Muscle of leg (tissue), 11 donors: ENCODE results near the gene TRIM44. TPM values are rescaled to one million over a fixed set of nuclear protein-coding genes. Genes with fewer than 3 reads are reported as not detected.
"Not testable (repeated sequence)": the region's sequence is repeated elsewhere in the genome, so short reads cannot be mapped to it uniquely, and the experiment has no call there.

Source experiments
- DNase-seq: peaks from one replicate; pipeline ENCODE4 v3.0.0; 2013
- H3K27ac ChIP-seq: one replicate; pipeline ENCODE4 v1.5.1; 2013; ENCODE audit warnings: mild to moderate bottlenecking, low read length, control low read depth
- H3K27me3 ChIP-seq: one replicate; pipeline ENCODE4 v1.6.1; 2013; ENCODE audit warnings: low read length; ENCODE audit not compliant: control insufficient read depth, insufficient read depth
- H3K36me3 ChIP-seq: one replicate; pipeline ENCODE4 v1.6.1; 2013; ENCODE audit warnings: low read length; ENCODE audit not compliant: control insufficient read depth, insufficient read depth
- H3K4me1 ChIP-seq: one replicate; pipeline ENCODE4 v1.6.1; 2013; ENCODE audit warnings: low read length; ENCODE audit not compliant: control insufficient read depth, insufficient read depth
- H3K4me3 ChIP-seq: one replicate; pipeline ENCODE4 v1.5.1; 2013; ENCODE audit warnings: low read length, control low read depth
- H3K9me3 ChIP-seq: replicated peaks from 2 replicates; pipeline ENCODE4 v1.6.1; 2013; ENCODE audit warnings: low read depth, low read length; ENCODE audit not compliant: control insufficient read depth
- WGBS: methylation state at CpG from one replicate; pipeline ENCODE4 v1.1.5; 2013; ENCODE audit warnings: missing lambda C conversion rate; ENCODE audit not compliant: insufficient coverage; 5-methylcytosine and 5-hydroxymethylcytosine counted together
- polyA plus RNA-seq, 8 donors: library from polyadenylated mRNA; unstranded; fragments of 120-200 nt; gene quantifications; one replicate each; pipeline versions ENCODE4 v1.2.1 to v1.2.3, GENCODE V29; 2013; ENCODE audit warnings: inconsistent platforms in 1 of 8, low replicate concordance in 1 of 8; ENCODE audit not compliant: insufficient read length in 8 of 8, insufficient read depth in 1 of 8
- total RNA-seq: library from RNA; stranded (reverse); fragments of 120-200 nt; gene quantifications from one replicate; pipeline ENCODE4 v1.2.4, GENCODE V29; 2013

The TRIM44 gene
- total and polyA plus RNA-seq, 9 donors: 20.0 to 50.2 (median 37.3) TPM

DNA sequence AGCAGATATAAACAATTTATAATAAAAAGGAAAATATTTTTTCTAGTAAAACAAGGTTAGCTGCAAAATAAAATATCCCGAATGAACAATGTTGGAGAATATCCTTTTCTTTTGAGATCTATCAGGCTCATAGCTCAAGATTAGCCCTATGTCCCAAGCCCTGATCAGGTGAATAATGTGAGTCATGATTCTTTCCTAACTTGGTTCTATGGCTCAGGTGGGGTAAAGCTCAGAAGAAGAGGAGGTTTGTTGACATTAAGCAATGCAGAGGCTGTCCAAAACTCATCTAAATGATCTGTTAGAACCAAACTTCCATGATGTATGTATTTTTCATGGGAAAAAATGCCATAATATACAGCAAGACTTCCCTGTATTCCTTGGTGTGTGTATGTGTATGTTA, 86.1 kb downstream of the TRIM44 start:
- Histone ChIP-seq H3K36me3 (peaks cover 6% of the 10 kb centered on the region), H3K4me1 (no peaks in the 10 kb centered on the region), H3K27ac (no peak overlapping the region), H3K4me3 (no peak overlapping the region), H3K9me3 (no peaks in the 10 kb centered on the region), H3K27me3 (no peaks in the 10 kb centered on the region)
- DNase-seq: no peak
- WGBS: no CpG with 5 or more reads among the region's 1 CpG

DNA sequence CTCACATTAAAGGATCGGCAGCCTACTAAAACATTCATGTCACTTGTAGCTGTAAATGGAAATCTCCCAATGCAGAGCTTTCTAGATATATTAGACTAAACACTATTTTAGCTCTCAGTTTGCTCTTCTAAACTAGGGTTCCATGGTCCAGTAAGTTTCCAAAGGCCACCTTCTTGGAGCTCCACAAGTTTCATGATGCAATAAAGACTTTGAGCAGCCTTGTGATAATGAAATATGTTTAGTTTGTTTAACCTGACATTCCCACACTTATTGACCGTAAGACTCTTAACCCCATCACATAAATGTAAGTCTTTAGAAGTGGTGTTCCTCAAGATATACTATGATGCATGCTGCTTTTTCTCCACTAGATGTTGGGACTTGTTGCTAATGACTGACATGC, 87.7 kb downstream of the TRIM44 start:
- Histone ChIP-seq H3K4me1 (no peaks in the 10 kb centered on the region), H3K27ac (no peak overlapping the region), H3K36me3 (peaks cover 8% of the 10 kb centered on the region), H3K4me3 (no peak overlapping the region), H3K27me3 (no peaks in the 10 kb centered on the region), H3K9me3 (no peaks in the 10 kb centered on the region)
- 100% methylated on average over 1 of the region's 2 CpGs for WGBS
- no peak for DNase-seq

DNA sequence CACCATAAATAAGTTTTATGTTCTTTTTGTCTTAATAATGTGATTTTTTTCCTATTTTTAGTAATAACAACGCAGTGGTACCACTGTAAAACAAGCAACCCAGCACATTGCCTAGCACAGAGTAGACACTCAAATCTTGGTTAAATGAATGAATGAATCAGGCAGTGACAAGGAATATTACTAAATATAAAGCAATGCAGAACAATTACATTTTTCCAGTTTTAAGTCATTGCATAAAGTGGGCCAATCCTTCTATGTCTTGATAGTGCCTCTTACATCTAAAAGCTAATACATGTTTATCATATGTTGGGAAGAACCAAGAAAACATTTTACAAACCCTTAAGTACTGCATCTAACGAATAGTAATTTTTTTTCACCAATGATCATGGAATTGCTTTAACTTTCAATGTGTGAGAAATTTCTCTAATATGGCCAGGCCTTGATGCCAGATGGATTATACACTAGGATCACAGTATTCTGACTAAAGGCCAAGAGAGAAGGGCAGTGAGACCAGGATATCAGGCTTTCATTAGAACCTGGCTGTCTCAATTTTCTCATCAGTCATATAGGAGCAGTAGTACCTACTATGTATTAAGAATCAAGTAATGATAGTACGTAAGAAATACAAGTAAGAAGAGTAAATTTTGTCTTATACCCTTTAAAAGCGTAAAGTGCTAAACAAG, 88.5 kb downstream of the TRIM44 start:
- no CpG with 5 or more reads among the region's 4 CpGs for WGBS
- H3K36me3 ChIP-seq: peaks cover 8% of the 10 kb centered on the region
- H3K9me3 ChIP-seq: no peaks in the 10 kb centered on the region

DNA sequence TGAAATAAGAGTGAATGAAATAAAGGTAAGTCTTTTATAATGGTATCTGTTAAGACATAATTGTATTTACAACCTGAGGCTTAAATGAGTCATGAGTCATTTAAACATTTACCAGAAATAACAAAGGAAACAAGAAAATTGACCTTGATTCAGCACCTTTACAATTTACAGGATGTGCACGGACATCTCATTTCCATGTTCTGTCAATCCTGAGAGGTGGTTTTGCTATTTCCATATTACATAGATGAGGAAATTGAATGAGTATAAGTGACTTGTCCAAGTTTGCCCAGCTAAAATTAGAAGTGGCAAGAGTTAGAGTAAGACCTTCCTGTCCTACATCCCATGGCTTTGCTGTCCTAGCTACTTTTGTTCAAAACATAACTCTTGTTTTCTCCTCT, 89.1 kb downstream of the TRIM44 start:
- WGBS: no CpG with 5 or more reads among the region's 1 CpG

More for the DNA sequence above, 88.5 kb downstream of the TRIM44 start:
- no peaks in the 10 kb centered on the region for H3K4me1 ChIP-seq
- H3K27me3 ChIP-seq: no peaks in the 10 kb centered on the region
- H3K27ac ChIP-seq: no peak overlapping the region
- no peak for DNase-seq
- no peak overlapping the region for H3K4me3 ChIP-seq

DNA sequence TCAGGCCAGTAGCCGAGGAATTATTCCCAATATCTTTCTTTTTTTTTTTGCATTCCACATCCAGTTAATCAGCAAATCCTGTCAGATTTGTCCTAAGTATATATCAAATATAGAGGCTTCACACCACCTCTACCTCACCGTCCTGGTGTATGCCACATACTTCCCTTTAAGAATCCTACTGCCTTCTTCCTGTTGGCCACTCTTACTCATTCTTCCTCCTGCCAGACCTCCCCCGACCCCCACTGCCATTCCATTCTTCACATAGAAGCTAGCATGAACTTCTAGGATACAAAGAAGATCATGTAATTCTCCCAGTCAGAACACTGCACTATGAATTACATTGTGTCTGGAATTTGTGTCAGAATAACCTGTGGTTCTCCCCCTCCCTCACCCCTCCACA, 89.5 kb downstream of the TRIM44 start:
- 60% methylated on average over 1 of the region's 3 CpGs for WGBS
- Histone ChIP-seq H3K36me3 (peaks cover 8% of the 10 kb centered on the region), H3K4me1 (no peaks in the 10 kb centered on the region), H3K27ac (no peak overlapping the region), H3K4me3 (no peak overlapping the region), H3K9me3 (no peaks in the 10 kb centered on the region), H3K27me3 (no peaks in the 10 kb centered on the region)
- no peak for DNase-seq

More for the DNA sequence above, 89.1 kb downstream of the TRIM44 start:
- peaks cover 8% of the 10 kb centered on the region for H3K36me3 ChIP-seq
- no peak overlapping the region for H3K4me3 ChIP-seq
- H3K27ac ChIP-seq: no peak overlapping the region
- no peak for DNase-seq
- no peaks in the 10 kb centered on the region for H3K27me3 ChIP-seq
- H3K4me1 ChIP-seq: no peaks in the 10 kb centered on the region
- H3K9me3 ChIP-seq: no peaks in the 10 kb centered on the region

DNA sequence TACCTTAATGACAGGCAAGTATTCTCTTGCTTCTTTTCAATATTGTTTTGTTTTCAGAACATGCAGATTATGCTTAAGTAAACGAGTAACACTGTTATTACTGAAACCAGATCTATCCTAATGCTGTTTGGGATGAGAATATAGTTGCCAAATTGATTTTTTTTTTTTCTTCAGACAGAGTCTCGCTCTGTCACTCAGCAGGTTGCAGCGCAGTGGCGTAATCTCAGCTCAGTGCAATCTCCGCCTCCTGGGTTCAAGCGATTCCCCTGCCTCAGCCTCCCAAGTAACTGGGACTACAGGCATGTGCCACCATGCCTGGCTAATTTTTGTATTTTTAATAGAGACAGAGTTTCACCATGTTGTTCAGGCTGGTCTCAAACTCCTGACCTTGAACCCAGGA, 91.0 kb downstream of the TRIM44 start:
- not testable (repeated sequence) for H3K27ac ChIP-seq, H3K36me3 ChIP-seq, H3K9me3 ChIP-seq, H3K4me3 ChIP-seq, H3K27me3 ChIP-seq, DNase-seq, H3K4me1 ChIP-seq
- WGBS: 94% methylated on average over 3 of the region's 6 CpGs

DNA sequence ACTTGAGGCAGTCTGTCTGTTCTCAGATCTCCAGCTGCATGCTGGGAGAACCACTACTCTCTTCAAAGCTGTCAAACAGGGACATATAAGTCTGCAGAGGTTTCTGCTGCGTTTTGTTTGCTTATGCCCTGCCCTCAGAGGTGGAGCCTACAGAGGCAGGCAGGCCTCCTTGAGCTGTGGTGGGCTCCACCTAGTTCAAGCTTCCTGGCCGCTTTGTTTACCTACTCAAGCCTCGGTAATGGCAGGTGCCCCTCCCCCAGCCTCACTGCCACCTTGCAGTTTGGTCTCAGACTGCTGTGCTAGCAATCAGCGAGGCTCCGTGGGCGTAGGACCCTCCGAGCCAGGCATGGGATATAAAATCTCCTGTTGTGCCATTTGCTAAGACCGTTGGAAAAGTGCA, 97.4 kb downstream of the TRIM44 start:
- H3K4me1 ChIP-seq, H3K4me3 ChIP-seq, H3K9me3 ChIP-seq, DNase-seq, H3K27me3 ChIP-seq, H3K27ac ChIP-seq, H3K36me3 ChIP-seq: not testable (repeated sequence)
- WGBS: 53% methylated on average over 2 of the region's 8 CpGs

DNA sequence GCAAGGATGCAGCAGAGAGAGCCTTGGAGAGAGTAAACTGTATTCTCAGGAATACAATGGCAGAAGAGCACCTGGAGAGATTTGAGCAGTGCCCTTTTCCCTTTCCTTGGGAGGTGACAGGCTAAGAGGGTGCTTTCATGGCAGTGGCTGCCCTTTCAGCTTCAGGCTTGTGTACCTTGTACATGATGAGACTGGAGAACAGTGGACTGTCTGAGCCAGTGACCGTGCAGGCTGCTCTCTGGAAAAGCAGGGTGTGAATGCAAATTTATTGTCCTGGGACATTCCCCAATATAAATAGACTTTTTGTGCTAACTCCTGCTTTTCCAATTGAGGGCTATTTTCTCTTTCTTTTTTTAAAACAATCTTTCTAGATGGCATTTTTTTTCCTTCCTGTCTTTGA, 99.3 kb downstream of the TRIM44 start:
- peaks cover 2% of the 10 kb centered on the region for H3K4me1 ChIP-seq
- DNase-seq: no peak
- no peaks in the 10 kb centered on the region for H3K9me3 ChIP-seq
- no CpG with 5 or more reads among the region's 1 CpG for WGBS
- H3K36me3 ChIP-seq: no peaks in the 10 kb centered on the region
- H3K4me3 ChIP-seq: no peak overlapping the region
- H3K27me3 ChIP-seq: no peaks in the 10 kb centered on the region
- no peak overlapping the region for H3K27ac ChIP-seq

DNA sequence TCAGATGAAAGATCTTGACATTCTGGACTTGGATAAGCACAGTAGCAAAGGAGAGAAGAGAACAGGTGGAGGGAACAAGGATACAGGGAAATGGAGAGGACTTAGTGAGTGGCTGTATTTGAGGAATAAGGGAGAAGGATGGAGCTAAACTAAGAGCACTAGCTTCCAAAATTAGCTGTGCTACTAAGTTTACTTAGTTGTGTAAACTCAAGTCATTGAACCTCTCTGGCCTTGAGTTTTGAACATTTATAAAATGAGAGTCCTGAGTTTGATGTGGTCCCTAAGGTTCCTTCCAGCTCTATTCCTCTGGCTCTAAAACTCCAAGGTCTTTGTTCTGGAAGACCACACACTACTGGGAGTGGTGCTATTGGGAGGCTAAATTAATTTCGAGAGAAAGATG, 100.7 kb downstream of the TRIM44 start:
- no peak for DNase-seq
- Histone ChIP-seq H3K9me3 (no peaks in the 10 kb centered on the region), H3K36me3 (no peaks in the 10 kb centered on the region), H3K4me1 (peaks cover 2% of the 10 kb centered on the region), H3K27me3 (no peaks in the 10 kb centered on the region), H3K4me3 (no peak overlapping the region), H3K27ac (no peak overlapping the region)
- WGBS: no CpG with 5 or more reads among the region's 1 CpG

DNA sequence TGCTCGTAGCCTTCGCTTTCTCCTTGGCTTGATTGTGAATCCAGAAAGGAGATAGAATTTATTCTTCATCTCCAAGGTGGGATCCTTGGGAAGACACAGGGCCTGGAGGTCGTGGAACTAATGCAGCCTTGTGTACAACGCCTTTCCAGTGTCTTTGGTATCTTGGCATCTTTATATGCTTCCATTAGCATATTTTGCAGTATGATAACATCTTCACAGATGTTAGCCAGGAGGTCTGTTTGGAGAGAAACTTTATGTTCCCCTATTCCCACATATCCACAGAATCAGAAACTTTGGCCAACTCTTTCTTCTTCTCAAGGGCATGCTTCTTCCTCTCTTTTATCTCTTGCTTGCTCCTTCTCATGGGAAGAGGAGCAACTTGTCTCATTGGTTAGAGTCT, 101.2 kb downstream of the TRIM44 start:
- H3K9me3 ChIP-seq: no peaks in the 10 kb centered on the region
- no peaks in the 10 kb centered on the region for H3K27me3 ChIP-seq
- peaks cover 2% of the 10 kb centered on the region for H3K4me1 ChIP-seq
- H3K36me3 ChIP-seq: no peaks in the 10 kb centered on the region
- DNase-seq: no peak
- H3K27ac ChIP-seq: no peak overlapping the region
- H3K4me3 ChIP-seq: no peak overlapping the region
- WGBS: no CpG with 5 or more reads among the region's 4 CpGs

DNA sequence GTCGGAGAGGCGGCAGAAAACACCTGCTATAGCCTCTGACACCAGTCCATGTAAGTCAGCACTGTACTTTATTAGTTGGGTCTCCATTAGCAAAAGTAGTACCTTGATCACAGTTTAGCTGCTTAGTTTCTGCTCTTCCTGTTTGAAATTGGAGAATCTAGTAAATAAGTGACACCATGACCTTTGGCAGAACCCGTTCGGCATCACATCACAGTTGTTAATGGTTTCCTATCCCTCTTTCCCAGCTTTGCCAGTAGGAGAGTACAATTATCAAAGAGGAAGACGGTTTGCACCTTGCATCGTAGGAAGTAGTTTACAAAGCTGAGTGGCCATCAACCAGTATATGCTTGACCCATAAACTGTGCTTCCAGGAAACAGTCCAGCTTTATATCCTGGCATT, 101.8 kb downstream of the TRIM44 start:
- Histone ChIP-seq H3K27ac (no peak overlapping the region), H3K36me3 (no peaks in the 10 kb centered on the region), H3K4me1 (peaks cover 2% of the 10 kb centered on the region), H3K27me3 (no peaks in the 10 kb centered on the region), H3K4me3 (no peak overlapping the region), H3K9me3 (no peaks in the 10 kb centered on the region)
- DNase-seq: no peak
- no CpG with 5 or more reads among the region's 6 CpGs for WGBS
